Keratinocyte (primary cell): ENCODE measurements around the gene ZSCAN18. TPM values are rescaled to one million over a fixed set of nuclear protein-coding genes. Genes with fewer than 3 reads are reported as not detected.

Experiments used
- DNase-seq: peaks from one replicate; pipeline ENCODE4 v3.0.0-alpha.2; 2011; ENCODE audit warnings: low read depth, missing footprints, low spot score
- FAIRE-seq: peaks from 2 replicates; lab custom pipeline; 2011; peaks lifted over from hg19 to GRCh38; lab: Jason Lieb, UNC
- H2AFZ ChIP-seq: 2 replicates; pipeline ENCODE4 v1.6.0; 2012; ENCODE audit warnings: low read length, control low read depth, inconsistent platforms; ENCODE audit not compliant: control insufficient read depth
- H3K27ac ChIP-seq: 2 replicates; pipeline ENCODE4 v1.5.1; 2011; ENCODE audit warnings: low read length; ENCODE audit not compliant: control insufficient read depth, insufficient read depth
- H3K27me3 ChIP-seq: 3 replicates; pipeline ENCODE4 v1.6.0; 2011; ENCODE audit warnings: low read length; ENCODE audit not compliant: control insufficient read depth, insufficient read depth; ENCODE audit errors: extremely low read depth
- H3K36me3 ChIP-seq, 2 experiments: 2 replicates in 1 of 2; 3 replicates in 1 of 2; pipeline ENCODE4 v1.5.1; 2011; ENCODE audit warnings: low read length in 2 of 2, mild to moderate bottlenecking in 1 of 2; ENCODE audit not compliant: control insufficient read depth in 2 of 2, insufficient read depth in 2 of 2; ENCODE audit errors: extremely low read depth in 1 of 2
- H3K4me1 ChIP-seq: 3 replicates; pipeline ENCODE4 v1.5.1; 2011; ENCODE audit warnings: low read length; ENCODE audit not compliant: control insufficient read depth, insufficient read depth; ENCODE audit errors: extremely low read depth
- H3K4me2 ChIP-seq: 3 replicates; pipeline ENCODE4 v1.6.0; 2011; ENCODE audit warnings: low read depth, low read length; ENCODE audit not compliant: control insufficient read depth, insufficient read depth; ENCODE audit errors: extremely low read depth
- H3K4me3 ChIP-seq, 3 experiments: fragments of 200-600 bp in 1 of 3; sonication (generic) in 1 of 3; 2 replicates in 2 of 3; 3 replicates in 1 of 3; pipeline ENCODE4 v1.5.1; 2011 to 2016; ENCODE audit warnings: low read length in 3 of 3, mild to moderate bottlenecking in 3 of 3, control low read depth in 2 of 3, inconsistent platforms in 1 of 3, low read depth in 1 of 3, mixed read lengths in 1 of 3, mixed run types in 1 of 3, moderate library complexity in 1 of 3; ENCODE audit not compliant: control insufficient read depth in 2 of 3, insufficient read depth in 2 of 3; ENCODE audit errors: extremely low read depth in 1 of 3
- H3K79me2 ChIP-seq: 2 replicates; pipeline ENCODE4 v1.6.0; 2012; ENCODE audit warnings: low read length; ENCODE audit not compliant: control insufficient read depth, insufficient read depth
- H3K9ac ChIP-seq: 3 replicates; pipeline ENCODE4 v1.6.0; 2011; ENCODE audit warnings: low read length; ENCODE audit not compliant: control insufficient read depth, insufficient read depth; ENCODE audit errors: extremely low read depth
- H3K9me1 ChIP-seq: 3 replicates; pipeline ENCODE4 v1.6.0; 2011; ENCODE audit warnings: low read length; ENCODE audit not compliant: control insufficient read depth, insufficient read depth; ENCODE audit errors: extremely low read depth
- H3K9me3 ChIP-seq: 2 replicates; pipeline ENCODE4 v1.5.1; 2012; ENCODE audit warnings: low read depth, low read length; ENCODE audit not compliant: control insufficient read depth
- H4K20me1 ChIP-seq: 3 replicates; pipeline ENCODE4 v1.6.0; 2011; ENCODE audit warnings: low read length; ENCODE audit not compliant: control insufficient read depth, insufficient read depth; ENCODE audit errors: extremely low read depth
- EZH2 ChIP-seq: IDR thresholded peaks from one replicate; pipeline ENCODE4 v1.6.1; 2012; ENCODE audit warnings: inconsistent platforms, mild to moderate bottlenecking, low read length, moderate library complexity
- dilution Hi-C: fragments of 300-500 bp; cut with MboI; formaldehyde crosslinking; loops from one replicate; pipeline ENCODE4 v1.7.0; 2020; ENCODE audit warnings: low sequenced_read_pairs; ENCODE audit not compliant: extremely low pct_ligation_motif_present
- polyA plus RNA-seq, 5 experiments: library from polyadenylated mRNA; depleted of rRNA in 3 of 5; stranded (reverse) in 3 of 5; stranded (forward) in 1 of 5; unstranded in 1 of 5; fragments of >200 nt; gene quantifications; 1 replicate in 1 of 5; 2 replicates in 3 of 5; 3 replicates in 1 of 5; pipeline versions ENCODE4 v1.2.1 to v1.2.3, GENCODE V29; 2011 to 2012; ENCODE audit warnings: missing spikeins in 2 of 5, low read depth in 1 of 5, low replicate concordance in 1 of 5
- TF ChIP-seq, protein P1 (sequence below), 3 experiments: IDR thresholded peaks in 1 of 3; conservative IDR thresholded peaks in 1 of 3; optimal IDR thresholded peaks in 1 of 3; 2 replicates in 2 of 3; 3 replicates in 1 of 3; pipeline versions ENCODE3 to v1.5.1; 2011; ENCODE audit warnings: low read length in 3 of 3, mild to moderate bottlenecking in 3 of 3, moderate library complexity in 2 of 3, control low read depth in 1 of 3, inconsistent platforms in 1 of 3; ENCODE audit not compliant: insufficient read depth in 2 of 3; ENCODE audit errors: extremely low read depth in 1 of 3

Gene ZSCAN18
- polyA plus RNA-seq, 1 donor (not counting 4 experiments of a cell fraction or from before 2014, with no cell fraction given) = 16.1 TPM

DNA sequence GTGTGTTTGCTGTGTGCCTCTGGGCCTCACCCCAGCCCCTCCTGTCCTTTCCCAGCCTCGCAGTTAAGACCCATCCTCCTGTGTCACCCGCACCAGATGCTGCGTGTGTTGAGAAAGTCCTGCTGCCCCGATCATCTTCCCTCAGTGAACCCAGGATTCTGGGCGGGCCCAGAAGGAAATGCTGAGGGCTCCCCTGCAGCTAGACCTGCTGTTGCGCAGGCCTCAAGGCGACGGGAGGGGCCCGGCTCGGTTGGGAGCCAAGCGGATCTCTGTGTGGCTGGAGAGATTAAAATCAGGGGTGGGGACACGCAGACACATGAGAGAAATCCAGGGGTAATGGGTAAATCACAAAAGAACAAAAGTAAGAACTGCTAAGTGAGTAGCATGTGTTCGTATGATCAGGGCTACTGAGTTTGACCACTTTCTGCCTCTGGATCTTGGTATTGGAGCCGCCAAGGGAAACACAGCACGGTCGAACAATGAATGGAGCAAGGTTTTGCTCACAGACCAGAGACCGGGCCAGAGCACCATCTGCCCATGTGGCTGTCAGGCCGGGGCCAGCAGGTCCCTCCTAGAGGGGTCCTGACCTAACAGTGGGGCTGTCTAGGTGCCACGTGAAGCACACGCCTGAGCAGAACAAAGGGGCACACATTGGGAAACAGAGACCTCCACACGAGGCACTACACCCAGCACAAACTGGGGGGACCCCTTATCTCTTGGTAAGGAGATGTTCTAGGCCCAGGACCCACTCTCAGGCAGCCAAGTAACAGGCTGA is 57.1 kb downstream of the ZSCAN18 start:
- TF ChIP-seq, protein P1, sequence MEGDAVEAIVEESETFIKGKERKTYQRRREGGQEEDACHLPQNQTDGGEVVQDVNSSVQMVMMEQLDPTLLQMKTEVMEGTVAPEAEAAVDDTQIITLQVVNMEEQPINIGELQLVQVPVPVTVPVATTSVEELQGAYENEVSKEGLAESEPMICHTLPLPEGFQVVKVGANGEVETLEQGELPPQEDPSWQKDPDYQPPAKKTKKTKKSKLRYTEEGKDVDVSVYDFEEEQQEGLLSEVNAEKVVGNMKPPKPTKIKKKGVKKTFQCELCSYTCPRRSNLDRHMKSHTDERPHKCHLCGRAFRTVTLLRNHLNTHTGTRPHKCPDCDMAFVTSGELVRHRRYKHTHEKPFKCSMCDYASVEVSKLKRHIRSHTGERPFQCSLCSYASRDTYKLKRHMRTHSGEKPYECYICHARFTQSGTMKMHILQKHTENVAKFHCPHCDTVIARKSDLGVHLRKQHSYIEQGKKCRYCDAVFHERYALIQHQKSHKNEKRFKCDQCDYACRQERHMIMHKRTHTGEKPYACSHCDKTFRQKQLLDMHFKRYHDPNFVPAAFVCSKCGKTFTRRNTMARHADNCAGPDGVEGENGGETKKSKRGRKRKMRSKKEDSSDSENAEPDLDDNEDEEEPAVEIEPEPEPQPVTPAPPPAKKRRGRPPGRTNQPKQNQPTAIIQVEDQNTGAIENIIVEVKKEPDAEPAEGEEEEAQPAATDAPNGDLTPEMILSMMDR (optimal IDR thresholded peaks at IDR 0.05 in 1 of 3, IDR thresholded peaks at IDR 0.05 in 1 of 3, conservative IDR thresholded peaks at IDR 0.05 in 1 of 3; ENCODE audit: extremely low read depth in 1 of 3, insufficient read depth in 2 of 3, low read length in 3 of 3) = no peak
- TF ChIP-seq EZH2 = no peak
- Histone ChIP-seq H2AFZ (no peak overlapping the region), H3K4me1 (no peaks in the 10 kb centered on the region), H3K9me3 (peaks cover 19% of the 10 kb centered on the region), H3K27me3 (no peaks in the 10 kb centered on the region), H3K79me2 (no peaks in the 10 kb centered on the region), H3K9ac (no peak overlapping the region), H3K36me3 (no peaks in the 10 kb centered on the region), H4K20me1 (no peaks in the 10 kb centered on the region), H3K4me2 (no peak overlapping the region), H3K4me3 (no peak overlapping the region), H3K9me1 (no peaks in the 10 kb centered on the region), H3K27ac (no peak overlapping the region)
- FAIRE-seq = no peak
- DNase-seq = no peak
- dilution Hi-C loops = no loop called here

DNA sequence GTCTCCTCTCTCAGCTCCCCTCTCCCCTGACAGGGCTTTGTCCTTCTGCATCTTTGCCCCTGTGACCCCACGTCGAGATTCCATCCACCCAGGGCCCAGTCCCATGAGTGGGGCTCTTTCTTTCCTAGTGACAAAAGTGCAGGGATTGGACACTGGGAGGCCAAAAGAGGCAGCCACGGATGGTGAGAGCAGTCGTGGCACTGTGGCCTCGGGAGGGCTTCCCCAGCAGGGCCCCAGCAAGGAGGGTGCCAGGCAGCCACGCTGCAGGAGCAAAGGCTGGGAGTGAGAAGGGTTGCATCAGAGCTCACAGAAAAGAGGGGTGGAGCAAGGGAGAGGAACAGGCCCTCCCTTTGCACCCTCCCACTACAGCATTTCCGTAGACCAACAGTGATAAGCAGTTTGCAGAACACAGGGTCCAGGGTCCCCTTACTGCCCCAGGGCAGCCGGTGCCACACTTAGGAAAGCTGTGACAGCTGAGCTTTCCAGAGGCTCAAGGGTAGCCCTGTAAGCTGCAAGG is 59.3 kb downstream of the ZSCAN18 start:
- Histone ChIP-seq H3K9me1 (no peaks in the 10 kb centered on the region), H3K4me2 (no peak overlapping the region), H3K36me3 (no peaks in the 10 kb centered on the region), H3K4me1 (no peaks in the 10 kb centered on the region), H4K20me1 (no peaks in the 10 kb centered on the region), H3K79me2 (no peaks in the 10 kb centered on the region), H3K4me3 (no peak overlapping the region), H3K27me3 (no peaks in the 10 kb centered on the region), H2AFZ (no peak overlapping the region), H3K9ac (no peak overlapping the region), H3K9me3 (peaks cover 14% of the 10 kb centered on the region), H3K27ac (no peak overlapping the region)
- dilution Hi-C loops = no loop called here
- TF ChIP-seq, protein P1 (optimal IDR thresholded peaks at IDR 0.05 in 1 of 3, IDR thresholded peaks at IDR 0.05 in 1 of 3, conservative IDR thresholded peaks at IDR 0.05 in 1 of 3; ENCODE audit: extremely low read depth in 1 of 3, insufficient read depth in 2 of 3, low read length in 3 of 3) = no peak
- TF ChIP-seq EZH2 = no peak
- no peak for FAIRE-seq
- no peak for DNase-seq
